ENCODE results near the gene LAP3. TPM values are rescaled to one million over a fixed set of nuclear protein-coding genes. Genes with fewer than 3 reads are reported as not detected.

Gene LAP3
- total and polyA plus RNA-seq, 12 donors = 22.7 to 176 (median 105) TPM

GRCh38 chr4:17654701-17655100 lies 77.7 kb downstream of the LAP3 start:
- H3K4me3 ChIP-seq = no peak overlapping the region
- TF ChIP-seq CTCF (IDR thresholded peaks at IDR 0.05) (no peak), POLR2A (IDR thresholded peaks at IDR 0.05) (no peak)
- H3K36me3 ChIP-seq (replicated peaks in 1 of 2) = no peaks in the 10 kb centered on the region
- 75 to 79% (median 76%) methylated on average over 8 of the region's 8 CpGs for WGBS, 4 donors
- no peaks in the 10 kb centered on the region for H3K9me3 ChIP-seq (replicated peaks in 1 of 3)
- H3K27ac ChIP-seq = no peak overlapping the region
- no peak for DNase-seq
- intact Hi-C loops (cut with DNase I) = no loop called here
- no peaks in the 10 kb centered on the region for H3K27me3 ChIP-seq
- H3K4me1 ChIP-seq (replicated peaks in 1 of 2) = no peaks in the 10 kb centered on the region

GRCh38 chr4:17657090-17657489 lies 80.1 kb downstream of the LAP3 start:
- Histone ChIP-seq H3K36me3 (replicated peaks in 1 of 2) (no peaks in the 10 kb centered on the region), H3K27ac (no peak overlapping the region), H3K9me3 (replicated peaks in 1 of 3) (no peaks in the 10 kb centered on the region), H3K4me3 (no peak overlapping the region), H3K4me1 (replicated peaks in 1 of 2) (no peaks in the 10 kb centered on the region), H3K27me3 (no peaks in the 10 kb centered on the region)
- 59 to 83% (median 81%) methylated on average over 1 of the region's 1 CpG for WGBS, 4 donors
- TF ChIP-seq POLR2A (IDR thresholded peaks at IDR 0.05) = no peak
- TF ChIP-seq CTCF (IDR thresholded peaks at IDR 0.05) = no peak
- intact Hi-C loops (cut with DNase I) = no loop called here
- no peak for DNase-seq

Other genes with a start within 250 kb of the LAP3 start
- 10 to 100 TPM; 23.3 to 79.4 (median 34.1) TPM for gene QDPR, start 65.1 kb upstream of the LAP3 start, total RNA-seq
- gene QDPR, start 65.1 kb upstream of the LAP3 start, polyA plus RNA-seq = 10 to 100 TPM; 44.0 to 86.2 (median 47.7) TPM
- not detected for gene CLRN2, start 62.0 kb upstream of the LAP3 start, total RNA-seq
- gene CLRN2, start 62.0 kb upstream of the LAP3 start, polyA plus RNA-seq = not detected
- 10 to 100 TPM in 6 of 9 donors, 1 to 10 TPM in 3; 7.2 to 49.4 (median 17.0) TPM for gene MED28, start 37.4 kb downstream of the LAP3 start, total RNA-seq
- 10 to 100 TPM in 1 of 3 donors, 1 to 10 TPM in 2; 4.9 to 11.3 (median 7.7) TPM for gene MED28, start 37.4 kb downstream of the LAP3 start, polyA plus RNA-seq
- under 1 TPM in 4 of 9 donors, not detected in 5; under 0.01 to 0.17 (median 0.11) TPM for gene FAM184B, start 204.4 kb downstream of the LAP3 start, total RNA-seq
- gene FAM184B, start 204.4 kb downstream of the LAP3 start, polyA plus RNA-seq = under 1 TPM; 0.03 to 0.08 (median 0.04) TPM
- 10 to 100 TPM; 14.4 to 43.1 (median 25.2) TPM for gene DCAF16, start 233.6 kb downstream of the LAP3 start, total RNA-seq
- 10 to 100 TPM in 1 of 3 donors, 1 to 10 TPM in 2; 6.9 to 15.1 (median 9.4) TPM for gene DCAF16, start 233.6 kb downstream of the LAP3 start, polyA plus RNA-seq
- gene NCAPG, start 233.8 kb downstream of the LAP3 start, total RNA-seq = 10 to 100 TPM in 1 of 9 donors, 1 to 10 TPM in 2, under 1 TPM in 6; 0.17 to 16.1 (median 0.77) TPM
- gene NCAPG, start 233.8 kb downstream of the LAP3 start, polyA plus RNA-seq = 1 to 10 TPM in 1 of 3 donors, under 1 TPM in 2; 0.24 to 1.3 (median 0.37) TPM

Measured in adrenal gland (tissue), 12 donors.